A549 (cell line): ENCODE data around the gene POLR3G. TPM values are rescaled to one million over a fixed set of nuclear protein-coding genes. Genes with fewer than 3 reads are reported as not detected.

Experiments used
- ATAC-seq, 2 experiments: fragments of 200-7000 bp in 1 of 2; fragments of >200 bp in 1 of 2; cut with Nextera tagmentation in 1 of 2; cut with Tn5 transposase in 1 of 2; 3 replicates each; pipeline versions ENCODE4 v1.8.0 to v1.9.1; 2018 to 2020; ENCODE audit warnings: mild to moderate bottlenecking in 1 of 2, moderate library complexity in 1 of 2
- CTCF ChIA-PET: fragments of 300-600 bp; sonication (Branson Sonifier 250); formaldehyde crosslinking; extraction: SDS; loops from one replicate; lab custom pipeline; 2021; ENCODE audit warnings: antibody characterized with exemption, inconsistent platforms; lab: Yijun Ruan, JAX
- POLR2A ChIA-PET: fragments of 350-600 bp; formaldehyde crosslinking; extraction: SDS; loops from one replicate; lab custom pipeline; 2021; ENCODE audit warnings: antibody characterized with exemption, inconsistent platforms; lab: Yijun Ruan, JAX
- DNase-seq, 2 experiments: peaks; one replicate each; pipeline versions ENCODE4 v3.0.0 to v3.0.0-alpha.2; 2011 to 2016; ENCODE audit warnings: low read depth in 1 of 2, low spot score in 1 of 2
- FAIRE-seq: peaks from 2 replicates; lab custom pipeline; 2011; peaks lifted over from hg19 to GRCh38; lab: Jason Lieb, UNC
- H3K27ac ChIP-seq, 2 experiments: fragments of >200 bp; sonication (Bioruptor Twin); formaldehyde crosslinking; 3 replicates each; pipeline ENCODE4 v1.5.1; 2016 to 2017
- H3K4me1 ChIP-seq: fragments of >200 bp; sonication (Bioruptor Twin); formaldehyde crosslinking; 3 replicates; pipeline ENCODE4 v1.6.1; 2016
- H3K4me2 ChIP-seq: fragments of >200 bp; sonication (Bioruptor Twin); formaldehyde crosslinking; 3 replicates; pipeline ENCODE4 v1.6.1; 2016
- H3K4me3 ChIP-seq: fragments of >200 bp; sonication (Bioruptor Twin); formaldehyde crosslinking; 3 replicates; pipeline ENCODE4 v1.5.1; 2016
- H3K9me3 ChIP-seq: fragments of >200 bp; sonication (Bioruptor Twin); formaldehyde crosslinking; 3 replicates; pipeline ENCODE4 v1.6.1; 2016
- BHLHE40 ChIP-seq: IDR thresholded peaks from 2 replicates; pipeline ENCODE4 v1.6.1; 2012; ENCODE audit warnings: low read depth, low read length, inconsistent platforms
- CBX2 ChIP-seq: fragments of 200-600 bp; sonication (generic); IDR thresholded peaks from 2 replicates; pipeline ENCODE4 v1.6.1; 2016; ENCODE audit warnings: low read depth, mild to moderate bottlenecking, borderline replicate concordance
- CBX8 ChIP-seq: fragments of 200-600 bp; sonication (generic); IDR thresholded peaks from 2 replicates; pipeline ENCODE4 v1.6.1; 2016
- CHD2 ChIP-seq: fragments of 150-350 bp; IDR thresholded peaks from 2 replicates; pipeline ENCODE4 v1.6.1; 2014; ENCODE audit warnings: low read length; ENCODE audit not compliant: partially characterized antibody
- EP300 ChIP-seq, 2 experiments: fragments of >200 bp; sonication (Bioruptor Twin); formaldehyde crosslinking; IDR thresholded peaks; 2 replicates in 1 of 2; 3 replicates in 1 of 2; pipeline ENCODE4 v1.6.1; 2016 to 2017
- ESRRA ChIP-seq: fragments of 150-350 bp; IDR thresholded peaks from 2 replicates; pipeline ENCODE4 v1.6.1; 2014; ENCODE audit warnings: mild to moderate bottlenecking, low read length, borderline replicate concordance
- FOXS1 ChIP-seq: fragments of 250-450 bp; sonication (Bioruptor Pico); IDR thresholded peaks from 2 replicates; pipeline ENCODE4 v1.5.0; 2020; ENCODE audit warnings: mild to moderate bottlenecking, moderate library complexity
- HEYL ChIP-seq: fragments of 250-450 bp; sonication (Bioruptor Pico); IDR thresholded peaks from 2 replicates; pipeline ENCODE4 v1.8.0; 2021; ENCODE audit warnings: mild to moderate bottlenecking, moderate library complexity
- HOXA7 ChIP-seq: fragments of 250-450 bp; sonication (Bioruptor Pico); IDR thresholded peaks from 2 replicates; pipeline ENCODE4 v1.5.0; 2020; ENCODE audit warnings: mild to moderate bottlenecking, moderate library complexity
- HOXB13 ChIP-seq: fragments of 250-450 bp; sonication (Bioruptor Pico); IDR thresholded peaks from 2 replicates; pipeline ENCODE4 v1.5.0; 2020; ENCODE audit warnings: low read depth, mild to moderate bottlenecking, moderate library complexity
- HOXB5 ChIP-seq: fragments of 250-450 bp; sonication (Bioruptor Pico); IDR thresholded peaks from 2 replicates; pipeline ENCODE4 v1.5.0; 2020; ENCODE audit warnings: mild to moderate bottlenecking, moderate library complexity
- KDM1A ChIP-seq: fragments of 200-600 bp; sonication (generic); IDR thresholded peaks from 2 replicates; pipeline ENCODE4 v1.6.1; 2016; ENCODE audit warnings: low read depth, mild to moderate bottlenecking
- MAFK ChIP-seq: fragments of 450-650 bp; IDR thresholded peaks from 2 replicates; pipeline ENCODE4 v1.6.1; 2014; ENCODE audit not compliant: partially characterized antibody
- MAZ ChIP-seq: fragments of 150-350 bp; IDR thresholded peaks from 2 replicates; pipeline ENCODE4 v1.6.1; 2014; ENCODE audit warnings: antibody characterized with exemption, low read depth, low read length, borderline replicate concordance
- MYC ChIP-seq: IDR thresholded peaks from 2 replicates; pipeline ENCODE4 v1.6.1; 2012; ENCODE audit warnings: mild to moderate bottlenecking, inconsistent platforms, low read length, improper control_type of control experiment, borderline replicate concordance
- NPAS2 ChIP-seq: fragments of 250-450 bp; sonication (Bioruptor Pico); IDR thresholded peaks from 2 replicates; pipeline ENCODE4 v1.8.0; 2022; ENCODE audit warnings: mild to moderate bottlenecking, moderate library complexity, borderline replicate concordance
- POLR2A ChIP-seq: IDR thresholded peaks from 2 replicates; pipeline ENCODE4 v1.6.1; 2012; ENCODE audit warnings: mild to moderate bottlenecking, low read length
- POLR2AphosphoS2 ChIP-seq: conservative IDR thresholded peaks from 2 replicates; pipeline ENCODE4 v1.6.1; 2012; ENCODE audit warnings: low read length, improper control_type of control experiment, inconsistent platforms
- RNF2 ChIP-seq: fragments of 200-600 bp; sonication (generic); IDR thresholded peaks from 2 replicates; pipeline ENCODE4 v1.6.1; 2016; ENCODE audit warnings: low read depth, mild to moderate bottlenecking, antibody characterized with exemption, moderate library complexity, borderline replicate concordance
- SMC3 ChIP-seq: fragments of >200 bp; sonication (Bioruptor Twin); formaldehyde crosslinking; IDR thresholded peaks from 3 replicates; pipeline ENCODE4 v1.6.1; 2018; ENCODE audit warnings: inconsistent platforms
- TFCP2L1 ChIP-seq: fragments of 250-450 bp; sonication (Bioruptor Pico); IDR thresholded peaks from 2 replicates; pipeline ENCODE4 v1.5.0; 2021; ENCODE audit warnings: mild to moderate bottlenecking
- ZNF302 ChIP-seq: fragments of 250-450 bp; sonication (Bioruptor Pico); IDR thresholded peaks from 2 replicates; pipeline ENCODE4 v1.9.0; 2021; ENCODE audit warnings: inconsistent platforms, mild to moderate bottlenecking, moderate library complexity
- WGBS: methylation state at CpG from one replicate; pipeline ENCODE4 v1.1.6; 2017; ENCODE audit errors: missing lambda C conversion rate; 5-methylcytosine and 5-hydroxymethylcytosine counted together
- polyA plus RNA-seq, 4 experiments: library from polyadenylated mRNA; depleted of rRNA in 3 of 4; stranded (reverse); fragments of >200 nt; fragmentation: RNase III in 1 of 4; extraction: RNeasy Plus Mini Kit Qiagen cat#74134 plus additional on column Dnase treatment in 1 of 4; gene quantifications; 2 replicates in 3 of 4; 3 replicates in 1 of 4; pipeline ENCODE4 v1.2.3, GENCODE V29; 2011 to 2017
- TF ChIP-seq, protein P1 (sequence below): IDR thresholded peaks from 2 replicates; pipeline ENCODE4 v1.6.1; 2012
- TF ChIP-seq, protein P2 (sequence below): fragments of 450-650 bp; IDR thresholded peaks from 2 replicates; pipeline ENCODE4 v1.6.1; 2014; ENCODE audit warnings: antibody characterized with exemption
- TF ChIP-seq, protein P3 (sequence below): fragments of >200 bp; sonication (Bioruptor Twin); formaldehyde crosslinking; IDR thresholded peaks from 2 replicates; pipeline ENCODE4 v1.6.1; 2016
- TF ChIP-seq, protein P4 (sequence below): IDR thresholded peaks from 2 replicates; pipeline ENCODE4 v1.6.1; 2012; ENCODE audit warnings: low read depth, borderline replicate concordance

Gene POLR3G
- polyA plus RNA-seq, 2 of the 4 experiments (the other 2 are of a cell fraction): 11.7 to 22.6 TPM

DNA sequence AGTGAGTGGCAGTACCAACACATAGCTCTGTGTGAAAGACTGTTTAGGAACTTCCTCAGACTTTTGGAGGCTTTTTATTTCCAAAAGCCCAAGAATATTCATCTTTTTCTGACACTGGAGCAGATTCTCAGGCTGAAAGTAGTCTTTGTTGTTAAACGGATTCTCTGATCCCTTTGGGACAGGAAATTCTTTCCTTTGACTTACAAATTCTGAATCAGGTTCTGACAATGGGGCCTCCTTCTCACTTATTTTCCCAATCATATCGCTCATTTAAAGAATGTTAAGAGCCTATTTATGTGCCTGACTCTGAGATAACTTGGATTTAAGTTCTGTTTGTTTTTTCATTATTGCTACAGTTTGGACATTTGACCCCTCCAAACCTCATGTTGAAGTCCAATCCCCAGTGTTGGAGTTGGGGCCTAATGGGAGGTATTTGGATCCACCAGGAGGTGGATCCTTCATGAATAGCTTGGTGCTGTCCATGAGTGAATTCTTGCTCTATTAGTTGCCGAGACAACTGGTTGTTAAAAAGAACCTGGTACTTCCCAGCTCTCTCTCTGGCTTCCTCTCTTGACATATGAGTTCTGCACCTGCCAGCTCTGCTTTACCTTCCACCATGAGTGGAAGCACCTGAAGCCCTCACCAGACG is 79.8 kb downstream of the POLR3G start:
- DNase-seq (no peak), FAIRE-seq (no peak), ATAC-seq (no peak)
- no peak overlapping the region for H3K4me3 ChIP-seq
- TF ChIP-seq MYC (no peak), EP300 (IDR thresholded peaks at IDR 0.05) (no peak), TFCP2L1 (CRISPR knock-in tag) (no peak), CBX2 (no peak), HOXB13 (CRISPR knock-in tag) (no peak), MAZ (no peak)
- TF ChIP-seq, protein P1, sequence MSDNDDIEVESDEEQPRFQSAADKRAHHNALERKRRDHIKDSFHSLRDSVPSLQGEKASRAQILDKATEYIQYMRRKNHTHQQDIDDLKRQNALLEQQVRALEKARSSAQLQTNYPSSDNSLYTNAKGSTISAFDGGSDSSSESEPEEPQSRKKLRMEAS: no peak
- ChIA-PET CTCF (interaction anchor here (0.6 kb wide), 1 partner anchor 8 kb away, joined by 3 read pairs; no protein-coding TSS in a partner anchor), POLR2A (no interaction called here)
- WGBS: 24% methylated on average over 4 of the region's 4 CpGs
- no peak overlapping the region for H3K4me2 ChIP-seq
- H3K9me3 ChIP-seq: no peaks in the 10 kb centered on the region
- peaks cover 14% of the 10 kb centered on the region for H3K4me1 ChIP-seq
- H3K27ac ChIP-seq: no peak overlapping the region

DNA sequence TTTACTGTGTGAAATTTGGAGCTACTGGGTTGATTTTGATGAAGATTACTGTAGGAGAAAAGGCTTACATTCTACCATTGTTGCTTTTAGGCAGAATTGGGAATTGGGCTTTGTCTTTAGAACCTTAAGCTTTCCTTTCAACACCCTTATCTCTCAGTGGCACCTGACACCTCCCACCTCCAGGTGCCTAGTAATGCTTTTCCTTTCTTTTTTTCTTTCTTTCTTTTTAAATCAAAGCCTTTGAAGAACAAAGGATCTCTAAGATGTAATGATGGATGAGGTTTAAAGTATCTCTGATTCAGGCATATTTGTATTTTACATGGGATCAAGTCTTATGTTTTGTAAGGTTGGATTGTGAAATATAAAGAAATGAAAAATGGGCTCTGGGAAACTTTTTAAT is 81.0 kb downstream of the POLR3G start:
- DNase-seq: no peak
- TF ChIP-seq SMC3: no peak
- TF ChIP-seq HOXB5 (CRISPR knock-in tag): no peak
- TF ChIP-seq FOXS1 (CRISPR knock-in tag): no peak
- TF ChIP-seq KDM1A: no peak
- TF ChIP-seq MAFK: no peak
- TF ChIP-seq ZNF302 (CRISPR knock-in tag): no peak
- TF ChIP-seq BHLHE40: no peak
- TF ChIP-seq NPAS2 (CRISPR knock-in tag): no peak
- no peak for TF ChIP-seq MAZ
- TF ChIP-seq ESRRA: no peak
- TF ChIP-seq HOXA7 (CRISPR knock-in tag): no peak
- TF ChIP-seq, protein P2, sequence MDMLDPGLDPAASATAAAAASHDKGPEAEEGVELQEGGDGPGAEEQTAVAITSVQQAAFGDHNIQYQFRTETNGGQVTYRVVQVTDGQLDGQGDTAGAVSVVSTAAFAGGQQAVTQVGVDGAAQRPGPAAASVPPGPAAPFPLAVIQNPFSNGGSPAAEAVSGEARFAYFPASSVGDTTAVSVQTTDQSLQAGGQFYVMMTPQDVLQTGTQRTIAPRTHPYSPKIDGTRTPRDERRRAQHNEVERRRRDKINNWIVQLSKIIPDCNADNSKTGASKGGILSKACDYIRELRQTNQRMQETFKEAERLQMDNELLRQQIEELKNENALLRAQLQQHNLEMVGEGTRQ: no peak
- Histone ChIP-seq H3K4me3 (no peak overlapping the region), H3K9me3 (no peaks in the 10 kb centered on the region), H3K27ac (no peak overlapping the region), H3K4me1 (peaks cover 14% of the 10 kb centered on the region), H3K4me2 (no peak overlapping the region)
- ChIA-PET CTCF (interaction anchor here (1.2 kb wide), 1 partner anchor 26 kb away, joined by 3 read pairs; the partner anchor contains the start of gene LYSMD3), POLR2A (no interaction called here)
- no peak for FAIRE-seq
- no peak for ATAC-seq

DNA sequence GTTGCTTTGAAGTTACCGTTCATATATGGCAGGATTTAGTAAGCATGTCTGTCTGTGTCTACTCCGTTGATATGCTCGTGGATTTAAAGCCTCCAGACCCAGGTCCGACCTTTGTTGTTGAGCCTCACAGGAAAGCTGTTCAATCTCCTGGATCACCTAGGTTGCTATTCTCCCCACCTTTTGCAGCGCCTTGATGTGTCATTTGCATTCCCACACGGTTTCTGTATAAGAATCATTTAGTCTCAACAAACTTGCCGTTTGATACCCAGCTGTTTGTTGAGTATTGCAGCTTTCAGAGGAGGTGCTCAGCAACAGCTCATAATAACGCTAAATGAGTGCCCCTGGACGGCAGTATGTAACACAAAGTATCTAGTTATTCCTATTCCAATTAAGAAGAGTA is 82.7 kb downstream of the POLR3G start:
- no peak overlapping the region for H3K27ac ChIP-seq
- peaks cover 14% of the 10 kb centered on the region for H3K4me1 ChIP-seq
- no peak overlapping the region for H3K4me2 ChIP-seq
- ChIA-PET POLR2A (no interaction called here), CTCF (interaction anchor here (1.1 kb wide), 1 partner anchor 292 kb away, joined by 3 read pairs; no protein-coding TSS in a partner anchor)
- 10% methylated on average over 9 of the region's 9 CpGs for WGBS
- ATAC-seq (no peak), DNase-seq (no peak), FAIRE-seq (no peak)
- H3K4me3 ChIP-seq: no peak overlapping the region
- TF ChIP-seq POLR2A (no peak), CBX8 (0 out of 2 replicates have a peak, but pooled peaks have one; percentile 37), SMC3 (no peak), POLR2AphosphoS2 (no peak)
- no peaks in the 10 kb centered on the region for H3K9me3 ChIP-seq

DNA sequence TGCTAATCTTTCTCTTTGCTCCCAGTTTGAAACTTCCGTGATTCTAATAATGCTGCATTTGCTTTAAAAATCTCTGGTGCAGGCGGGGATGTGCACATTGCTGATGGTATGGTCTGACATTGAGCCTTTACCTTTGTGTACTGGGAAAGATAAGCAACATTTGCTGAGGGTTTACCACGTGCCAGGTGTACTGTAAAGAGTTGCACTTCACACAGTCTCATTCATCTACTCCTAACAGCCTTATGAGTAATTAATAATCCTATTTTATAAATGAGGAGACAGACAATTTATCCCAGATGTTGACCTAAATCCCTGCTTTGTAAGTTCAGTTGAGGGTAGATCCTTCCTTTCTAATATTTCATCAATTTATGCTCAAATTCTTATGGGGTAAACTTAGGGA is 83.2 kb downstream of the POLR3G start:
- no peak for FAIRE-seq
- ChIA-PET POLR2A (no interaction called here), CTCF (interaction anchor here (1.1 kb wide), 1 partner anchor 292 kb away, joined by 3 read pairs; no protein-coding TSS in a partner anchor)
- peaks cover 14% of the 10 kb centered on the region for H3K4me1 ChIP-seq
- no peaks in the 10 kb centered on the region for H3K9me3 ChIP-seq
- TF ChIP-seq CHD2 (no peak), HOXB5 (CRISPR knock-in tag) (no peak), RNF2 (no peak), EP300 (IDR thresholded peaks at IDR 0.05) (no peak), HEYL (CRISPR knock-in tag) (no peak)
- TF ChIP-seq, protein P3, sequence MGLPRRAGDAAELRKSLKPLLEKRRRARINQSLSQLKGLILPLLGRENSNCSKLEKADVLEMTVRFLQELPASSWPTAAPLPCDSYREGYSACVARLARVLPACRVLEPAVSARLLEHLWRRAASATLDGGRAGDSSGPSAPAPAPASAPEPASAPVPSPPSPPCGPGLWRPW: no peak
- TF ChIP-seq, protein P4, sequence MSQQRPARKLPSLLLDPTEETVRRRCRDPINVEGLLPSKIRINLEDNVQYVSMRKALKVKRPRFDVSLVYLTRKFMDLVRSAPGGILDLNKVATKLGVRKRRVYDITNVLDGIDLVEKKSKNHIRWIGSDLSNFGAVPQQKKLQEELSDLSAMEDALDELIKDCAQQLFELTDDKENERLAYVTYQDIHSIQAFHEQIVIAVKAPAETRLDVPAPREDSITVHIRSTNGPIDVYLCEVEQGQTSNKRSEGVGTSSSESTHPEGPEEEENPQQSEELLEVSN: no peak
- H3K4me2 ChIP-seq: peak overlapping the region; percentile 98
- ATAC-seq: no peak
- 26% methylated on average over 3 of the region's 3 CpGs for WGBS
- H3K4me3 ChIP-seq: peak overlapping the region; percentile 48; the same call in 2 of the 3 replicates
- H3K27ac ChIP-seq: no peak overlapping the region
- DNase-seq: no peak
